ENCODE results near the gene PIK3AP1.

DNA sequence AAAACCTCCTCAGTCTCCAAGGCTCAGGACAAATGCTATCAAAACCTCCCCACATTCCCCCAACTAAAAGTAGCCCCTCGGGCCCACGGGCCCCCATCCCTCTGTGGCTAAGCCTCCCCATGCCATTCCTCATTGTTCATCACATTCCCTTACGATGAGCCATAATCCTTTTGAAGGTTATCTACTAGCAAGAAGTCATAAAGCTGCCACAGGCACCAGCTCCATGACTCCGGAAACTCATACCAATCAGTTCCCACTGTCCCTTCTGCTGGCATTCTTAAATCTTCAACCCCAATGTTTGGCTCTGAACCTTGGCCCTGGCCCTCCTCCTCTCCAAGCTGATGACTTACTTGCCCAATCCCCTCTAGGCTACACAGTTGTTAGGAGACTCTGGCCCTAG is 114.1 kb downstream of the PIK3AP1 start:
- TF ChIP-seq, protein P1, sequence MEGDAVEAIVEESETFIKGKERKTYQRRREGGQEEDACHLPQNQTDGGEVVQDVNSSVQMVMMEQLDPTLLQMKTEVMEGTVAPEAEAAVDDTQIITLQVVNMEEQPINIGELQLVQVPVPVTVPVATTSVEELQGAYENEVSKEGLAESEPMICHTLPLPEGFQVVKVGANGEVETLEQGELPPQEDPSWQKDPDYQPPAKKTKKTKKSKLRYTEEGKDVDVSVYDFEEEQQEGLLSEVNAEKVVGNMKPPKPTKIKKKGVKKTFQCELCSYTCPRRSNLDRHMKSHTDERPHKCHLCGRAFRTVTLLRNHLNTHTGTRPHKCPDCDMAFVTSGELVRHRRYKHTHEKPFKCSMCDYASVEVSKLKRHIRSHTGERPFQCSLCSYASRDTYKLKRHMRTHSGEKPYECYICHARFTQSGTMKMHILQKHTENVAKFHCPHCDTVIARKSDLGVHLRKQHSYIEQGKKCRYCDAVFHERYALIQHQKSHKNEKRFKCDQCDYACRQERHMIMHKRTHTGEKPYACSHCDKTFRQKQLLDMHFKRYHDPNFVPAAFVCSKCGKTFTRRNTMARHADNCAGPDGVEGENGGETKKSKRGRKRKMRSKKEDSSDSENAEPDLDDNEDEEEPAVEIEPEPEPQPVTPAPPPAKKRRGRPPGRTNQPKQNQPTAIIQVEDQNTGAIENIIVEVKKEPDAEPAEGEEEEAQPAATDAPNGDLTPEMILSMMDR (IDR thresholded peaks at IDR 0.05; ENCODE audit: insufficient read depth, low read depth, low read length), result no peak
- TF ChIP-seq EZH2 (IDR thresholded peaks at IDR 0.05; ENCODE audit: insufficient read depth, low read length), result no peak

Data from astrocyte (in vitro differentiated cells and primary cell).